Epithelial cell of esophagus (primary cell): ENCODE data around the gene ARG1.

ENCODE experiments used
- DNase-seq: peaks from one replicate; pipeline ENCODE4 v3.0.0; 2010; ENCODE audit warnings: low read depth
- H3K4me3 ChIP-seq: 2 replicates; pipeline ENCODE4 v1.5.1; 2011; ENCODE audit warnings: mild to moderate bottlenecking, low read length, control low read depth
- CTCF ChIP-seq: IDR thresholded peaks from 2 replicates; pipeline ENCODE4 v1.5.1; 2011; ENCODE audit warnings: low read depth, mild to moderate bottlenecking, low read length, control low read depth, inconsistent platforms; ENCODE audit not compliant: insufficient read depth; ENCODE audit errors: missing control alignments

Gene ARG1

GRCh38 chr6:131581523-131581922 lies 8.5 kb downstream of the ARG1 start:
- no peak overlapping the region for H3K4me3 ChIP-seq
- no peak for TF ChIP-seq CTCF
- no peak for DNase-seq

- TF ChIP-seq CTCF = no peak
- H3K4me3 ChIP-seq = no peak overlapping the region
- no peak for DNase-seq
Observed at GRCh38 chr6:131586543-131586942, 13.5 kb downstream of the ARG1 start.

GRCh38 chr6:131587909-131588308 lies 14.9 kb downstream of the ARG1 start:
- DNase-seq = no peak
- H3K4me3 ChIP-seq = no peak overlapping the region
- TF ChIP-seq CTCF = no peak

- H3K4me3 ChIP-seq = no peak overlapping the region
- TF ChIP-seq CTCF = no peak
- DNase-seq = no peak
Observed at GRCh38 chr6:131588643-131589042, 15.6 kb downstream of the ARG1 start.

- no peak overlapping the region for H3K4me3 ChIP-seq
- TF ChIP-seq CTCF = no peak
- no peak for DNase-seq
Observed at GRCh38 chr6:131592935-131593334, 19.9 kb downstream of the ARG1 start.

GRCh38 chr6:131594074-131594473 lies 21.0 kb downstream of the ARG1 start:
- TF ChIP-seq CTCF = no peak
- no peak for DNase-seq
- H3K4me3 ChIP-seq = no peak overlapping the region

- peak; percentile 32 for TF ChIP-seq CTCF
- DNase-seq = no peak
- no peak overlapping the region for H3K4me3 ChIP-seq
Observed at GRCh38 chr6:131597446-131597845, 24.4 kb downstream of the ARG1 start.
